HepG2 (cell line): ENCODE measurements around the gene CLEC16A. TPM values are rescaled to one million over a fixed set of nuclear protein-coding genes. Genes with fewer than 3 reads are reported as not detected.

Source experiments
- MAZ ChIP-seq, 2 experiments: sonication (generic) in 1 of 2; formaldehyde crosslinking in 1 of 2; IDR thresholded peaks; 2 replicates each; pipeline versions ENCODE4 v1.5.0 to v1.6.1; 2012 to 2020; ENCODE audit warnings: low read depth in 2 of 2, mild to moderate bottlenecking in 2 of 2, borderline replicate concordance in 1 of 2, improper control_type of control experiment in 1 of 2, low read length in 1 of 2, missing genetic modification reagents in 1 of 2, moderate library complexity in 1 of 2
- MTF1 ChIP-seq: sonication (generic); formaldehyde crosslinking; IDR thresholded peaks from 2 replicates; pipeline ENCODE4 v1.5.0; 2020; ENCODE audit warnings: missing genetic modification reagents
- MYC ChIP-seq: sonication (generic); formaldehyde crosslinking; IDR thresholded peaks from 2 replicates; pipeline ENCODE4 v1.9.0; 2021; ENCODE audit warnings: missing genetic modification reagents, borderline replicate concordance
- SMARCC2 ChIP-seq: fragments of 450-650 bp; IDR thresholded peaks from 2 replicates; pipeline ENCODE4 v1.6.1; 2017; ENCODE audit warnings: antibody characterized with exemption, mild to moderate bottlenecking
- ZNF367 ChIP-seq: sonication (generic); formaldehyde crosslinking; IDR thresholded peaks from 2 replicates; pipeline ENCODE4 v1.4.0; 2020; ENCODE audit warnings: missing genetic modification reagents, borderline replicate concordance
- ZNF567 ChIP-seq: sonication (generic); formaldehyde crosslinking; IDR thresholded peaks from 2 replicates; pipeline ENCODE4 v1.8.1; 2023; ENCODE audit warnings: mild to moderate bottlenecking, missing genetic modification reagents, borderline replicate concordance
- ZNF629 ChIP-seq: sonication (generic); formaldehyde crosslinking; conservative IDR thresholded peaks from 2 replicates; pipeline ENCODE4 v1.5.0; 2020; ENCODE audit warnings: missing genetic modification reagents
- ZNF773 ChIP-seq: sonication (generic); formaldehyde crosslinking; IDR thresholded peaks from 2 replicates; pipeline ENCODE4 v1.4.0; 2020; ENCODE audit warnings: missing genetic modification reagents, borderline replicate concordance
- ZNF780A ChIP-seq: sonication (generic); formaldehyde crosslinking; IDR thresholded peaks from 2 replicates; pipeline ENCODE4 v1.8.0; 2022; ENCODE audit warnings: mild to moderate bottlenecking, missing genetic modification reagents, moderate library complexity
- ZNF781 ChIP-seq: sonication (generic); formaldehyde crosslinking; IDR thresholded peaks from 2 replicates; pipeline ENCODE4 v1.5.1; 2020; ENCODE audit warnings: borderline replicate concordance, mild to moderate bottlenecking, missing genetic modification reagents; ENCODE audit errors: not compliant biosample characterization
- polyA plus RNA-seq, 8 experiments: library from polyadenylated mRNA; depleted of rRNA in 3 of 8; stranded (reverse) in 7 of 8; unstranded in 1 of 8; fragments of >200 nt; fragmentation: Illumina TruSeq in 4 of 8; extraction: Trizol in 4 of 8; gene quantifications; 2 replicates each; pipeline versions ENCODE4 v1.2.1 to v1.2.3, GENCODE V29; 2011 to 2016; ENCODE audit warnings: low read depth in 4 of 8, missing spikeins in 1 of 8, mixed read lengths in 1 of 8; ENCODE audit not compliant: insufficient read depth in 1 of 8
- total RNA-seq, 5 experiments: library from RNA; depleted of rRNA; stranded (reverse); fragments of >200 nt; fragmentation: Illumina TruSeq; extraction: Trizol; gene quantifications; 2 replicates each; pipeline ENCODE4 v1.2.3, GENCODE V29; 2016; ENCODE audit warnings: low read depth in 1 of 5
- TF ChIP-seq, protein P1 (sequence below): sonication (generic); formaldehyde crosslinking; IDR thresholded peaks from 2 replicates; pipeline ENCODE4 v1.4.0; 2020; ENCODE audit warnings: missing genetic modification reagents, borderline replicate concordance
- TF ChIP-seq, protein P2 (sequence below): sonication (generic); formaldehyde crosslinking; conservative IDR thresholded peaks from 2 replicates; pipeline ENCODE4 v1.4.0; 2020; ENCODE audit warnings: missing genetic modification reagents
- TF ChIP-seq, protein P3 (sequence below): sonication (generic); formaldehyde crosslinking; IDR thresholded peaks from 2 replicates; pipeline ENCODE4 v1.8.1; 2023; ENCODE audit warnings: mild to moderate bottlenecking, missing genetic modification reagents

CLEC16A gene
- total and polyA plus RNA-seq, 2 of the 13 experiments (the other 11 are each of a cell fraction or from before 2014, with no cell fraction given), result 8.5 to 10.3 TPM

DNA sequence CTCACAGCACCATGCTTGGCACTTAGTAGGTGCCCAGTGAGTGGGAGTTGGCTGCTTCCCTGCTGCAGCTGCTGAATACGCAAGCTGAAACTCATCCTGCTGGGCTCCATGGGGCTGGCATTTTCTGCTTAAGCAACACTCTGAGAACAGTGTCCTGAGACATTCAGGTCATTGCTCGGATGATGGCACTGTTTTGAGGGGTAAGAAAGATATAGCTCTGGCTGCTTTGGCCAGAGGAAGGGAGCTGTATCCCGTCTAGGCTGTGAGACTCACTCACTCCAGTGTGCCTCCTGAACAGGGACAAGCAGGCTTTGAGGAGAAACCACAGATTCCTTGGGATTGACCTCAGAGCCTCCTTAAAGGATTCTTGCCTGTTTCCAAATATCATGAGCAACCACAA is 120.5 kb downstream of the CLEC16A start (continued):
- no peak for TF ChIP-seq SMARCC2
- TF ChIP-seq ZNF780A (CRISPR knock-in tag), result no peak
- TF ChIP-seq, protein P1, sequence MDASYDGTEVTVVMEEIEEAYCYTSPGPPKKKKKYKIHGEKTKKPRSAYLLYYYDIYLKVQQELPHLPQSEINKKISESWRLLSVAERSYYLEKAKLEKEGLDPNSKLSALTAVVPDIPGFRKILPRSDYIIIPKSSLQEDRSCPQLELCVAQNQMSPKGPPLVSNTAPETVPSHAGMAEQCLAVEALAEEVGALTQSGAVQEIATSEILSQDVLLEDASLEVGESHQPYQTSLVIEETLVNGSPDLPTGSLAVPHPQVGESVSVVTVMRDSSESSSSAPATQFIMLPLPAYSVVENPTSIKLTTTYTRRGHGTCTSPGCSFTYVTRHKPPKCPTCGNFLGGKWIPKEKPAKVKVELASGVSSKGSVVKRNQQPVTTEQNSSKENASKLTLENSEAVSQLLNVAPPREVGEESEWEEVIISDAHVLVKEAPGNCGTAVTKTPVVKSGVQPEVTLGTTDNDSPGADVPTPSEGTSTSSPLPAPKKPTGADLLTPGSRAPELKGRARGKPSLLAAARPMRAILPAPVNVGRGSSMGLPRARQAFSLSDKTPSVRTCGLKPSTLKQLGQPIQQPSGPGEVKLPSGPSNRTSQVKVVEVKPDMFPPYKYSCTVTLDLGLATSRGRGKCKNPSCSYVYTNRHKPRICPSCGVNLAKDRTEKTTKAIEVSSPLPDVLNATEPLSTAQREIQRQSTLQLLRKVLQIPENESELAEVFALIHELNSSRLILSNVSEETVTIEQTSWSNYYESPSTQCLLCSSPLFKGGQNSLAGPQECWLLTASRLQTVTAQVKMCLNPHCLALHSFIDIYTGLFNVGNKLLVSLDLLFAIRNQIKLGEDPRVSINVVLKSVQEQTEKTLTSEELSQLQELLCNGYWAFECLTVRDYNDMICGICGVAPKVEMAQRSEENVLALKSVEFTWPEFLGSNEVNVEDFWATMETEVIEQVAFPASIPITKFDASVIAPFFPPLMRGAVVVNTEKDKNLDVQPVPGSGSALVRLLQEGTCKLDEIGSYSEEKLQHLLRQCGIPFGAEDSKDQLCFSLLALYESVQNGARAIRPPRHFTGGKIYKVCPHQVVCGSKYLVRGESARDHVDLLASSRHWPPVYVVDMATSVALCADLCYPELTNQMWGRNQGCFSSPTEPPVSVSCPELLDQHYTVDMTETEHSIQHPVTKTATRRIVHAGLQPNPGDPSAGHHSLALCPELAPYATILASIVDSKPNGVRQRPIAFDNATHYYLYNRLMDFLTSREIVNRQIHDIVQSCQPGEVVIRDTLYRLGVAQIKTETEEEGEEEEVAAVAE (CRISPR knock-in tag), result no peak
- TF ChIP-seq ZNF773, result no peak
- TF ChIP-seq ZNF367 (CRISPR knock-in tag), result no peak
- TF ChIP-seq ZNF781 (CRISPR knock-in tag), result no peak
- TF ChIP-seq MTF1, result no peak
- no peak for TF ChIP-seq MAZ (IDR thresholded peaks at IDR 0.05; ENCODE audit: borderline replicate concordance, low read depth, low read length)
- TF ChIP-seq MAZ (CRISPR knock-in tag; IDR thresholded peaks at IDR 0.05; ENCODE audit: low read depth), result no peak
- no peak for TF ChIP-seq MYC (CRISPR knock-in tag)
- TF ChIP-seq, protein P2, sequence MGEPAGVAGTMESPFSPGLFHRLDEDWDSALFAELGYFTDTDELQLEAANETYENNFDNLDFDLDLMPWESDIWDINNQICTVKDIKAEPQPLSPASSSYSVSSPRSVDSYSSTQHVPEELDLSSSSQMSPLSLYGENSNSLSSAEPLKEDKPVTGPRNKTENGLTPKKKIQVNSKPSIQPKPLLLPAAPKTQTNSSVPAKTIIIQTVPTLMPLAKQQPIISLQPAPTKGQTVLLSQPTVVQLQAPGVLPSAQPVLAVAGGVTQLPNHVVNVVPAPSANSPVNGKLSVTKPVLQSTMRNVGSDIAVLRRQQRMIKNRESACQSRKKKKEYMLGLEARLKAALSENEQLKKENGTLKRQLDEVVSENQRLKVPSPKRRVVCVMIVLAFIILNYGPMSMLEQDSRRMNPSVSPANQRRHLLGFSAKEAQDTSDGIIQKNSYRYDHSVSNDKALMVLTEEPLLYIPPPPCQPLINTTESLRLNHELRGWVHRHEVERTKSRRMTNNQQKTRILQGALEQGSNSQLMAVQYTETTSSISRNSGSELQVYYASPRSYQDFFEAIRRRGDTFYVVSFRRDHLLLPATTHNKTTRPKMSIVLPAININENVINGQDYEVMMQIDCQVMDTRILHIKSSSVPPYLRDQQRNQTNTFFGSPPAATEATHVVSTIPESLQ (CRISPR knock-in tag), result no peak
- no peak for TF ChIP-seq ZNF629 (CRISPR knock-in tag)
- TF ChIP-seq ZNF567 (CRISPR knock-in tag), result no peak
- TF ChIP-seq, protein P3, sequence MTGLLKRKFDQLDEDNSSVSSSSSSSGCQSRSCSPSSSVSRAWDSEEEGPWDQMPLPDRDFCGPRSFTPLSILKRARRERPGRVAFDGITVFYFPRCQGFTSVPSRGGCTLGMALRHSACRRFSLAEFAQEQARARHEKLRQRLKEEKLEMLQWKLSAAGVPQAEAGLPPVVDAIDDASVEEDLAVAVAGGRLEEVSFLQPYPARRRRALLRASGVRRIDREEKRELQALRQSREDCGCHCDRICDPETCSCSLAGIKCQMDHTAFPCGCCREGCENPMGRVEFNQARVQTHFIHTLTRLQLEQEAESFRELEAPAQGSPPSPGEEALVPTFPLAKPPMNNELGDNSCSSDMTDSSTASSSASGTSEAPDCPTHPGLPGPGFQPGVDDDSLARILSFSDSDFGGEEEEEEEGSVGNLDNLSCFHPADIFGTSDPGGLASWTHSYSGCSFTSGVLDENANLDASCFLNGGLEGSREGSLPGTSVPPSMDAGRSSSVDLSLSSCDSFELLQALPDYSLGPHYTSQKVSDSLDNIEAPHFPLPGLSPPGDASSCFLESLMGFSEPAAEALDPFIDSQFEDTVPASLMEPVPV (CRISPR knock-in tag), result no peak
